Kidney (tissue), 14 donors: ENCODE results near the gene SENP8. TPM values are rescaled to one million over a fixed set of nuclear protein-coding genes. Genes with fewer than 3 reads are reported as not detected.

Experiments used
- DNase-seq, 5 donors: peaks; one replicate each; pipeline ENCODE4 v3.0.0-alpha.2; 2013 to 2020
- FAIRE-seq: peaks from 2 replicates; lab custom pipeline; 2012; peaks lifted over from hg19 to GRCh38; lab: Jason Lieb, UNC
- H3K27ac ChIP-seq, 2 donors: one replicate each; pipeline ENCODE4 v1.7.0; 2013; ENCODE audit warnings: low read depth in 2 of 2, low read length in 2 of 2, inconsistent platforms in 1 of 2
- H3K27me3 ChIP-seq: one replicate; pipeline ENCODE4 v1.7.1; 2013; ENCODE audit warnings: low read length, inconsistent platforms; ENCODE audit not compliant: control insufficient read depth, insufficient read depth
- H3K36me3 ChIP-seq, 3 donors: one replicate each; pipeline versions ENCODE4 v1.7.0 to v1.7.1; 2013; ENCODE audit warnings: low read length in 3 of 3, control low read depth in 1 of 3, inconsistent platforms in 1 of 3; ENCODE audit not compliant: insufficient read depth in 3 of 3, control insufficient read depth in 2 of 3
- H3K4me1 ChIP-seq, 3 donors: one replicate each; pipeline versions ENCODE4 v1.7.0 to v1.7.1; 2013; ENCODE audit warnings: low read length in 3 of 3, inconsistent platforms in 1 of 3, low read depth in 1 of 3; ENCODE audit not compliant: control insufficient read depth in 2 of 3, insufficient read depth in 2 of 3
- H3K4me3 ChIP-seq, 3 donors: one replicate each; pipeline versions ENCODE4 v1.7.0 to v1.8.1; 2013; ENCODE audit warnings: low read length in 3 of 3, control low read depth in 1 of 3, inconsistent platforms in 1 of 3
- H3K9ac ChIP-seq, 3 donors: one replicate each; pipeline versions ENCODE4 v1.7.0 to v1.7.1; 2013; ENCODE audit warnings: low read length in 3 of 3, control low read depth in 1 of 3, inconsistent platforms in 1 of 3
- H3K9me3 ChIP-seq, 3 donors: one replicate each; pipeline versions ENCODE4 v1.7.0 to v1.7.1; 2013; ENCODE audit warnings: low read length in 3 of 3, control low read depth in 1 of 3, inconsistent platforms in 1 of 3; ENCODE audit not compliant: control insufficient read depth in 2 of 3, insufficient read depth in 1 of 3
- intact Hi-C: fragments of 100-400 bp; cut with DNase I; formaldehyde crosslinking; loops from one replicate; pipeline ENCODE4 v1.11.1; 2022
- polyA plus RNA-seq: library from polyadenylated mRNA; stranded (reverse); fragments of 350-450 nt; fragmentation: Illumina TruSeq; extraction: RNeasy Lipid Tissue Mini Kit (QIAGEN cat#74804); gene quantifications from one replicate; pipeline ENCODE4 v1.2.3, GENCODE V29; 2014; ENCODE audit warnings: low read depth, low replicate concordance; ENCODE audit not compliant: insufficient read depth
- total RNA-seq: library from RNA; stranded (reverse); fragmentation: NEBNext Ultra II Directional; extraction: Animal tissue kit (Norgen Biotek cat#: 25700); gene quantifications from one replicate; pipeline ENCODE4 v1.2.1, GENCODE V29; 2021
- TF ChIP-seq, protein P1 (sequence below): IDR thresholded peaks from 3 replicates; pipeline ENCODE4 v1.5.1; 2012; ENCODE audit warnings: mild to moderate bottlenecking, moderate library complexity, borderline replicate concordance; ENCODE audit not compliant: insufficient read depth; ENCODE audit errors: extremely low read depth
- donor health status: control.
- donor health status: control.
- donor health status: control.
- donor health status: control.
- donor health status: control.
- donor health status: DM: yes; HTN: yes; CAD: no.
- donor health status: Normal renal cell carcinoma (clear cell type).

Gene SENP8
- total and polyA plus RNA-seq, 2 donors from 2014 or later = 4.8 to 5.6 TPM

DNA sequence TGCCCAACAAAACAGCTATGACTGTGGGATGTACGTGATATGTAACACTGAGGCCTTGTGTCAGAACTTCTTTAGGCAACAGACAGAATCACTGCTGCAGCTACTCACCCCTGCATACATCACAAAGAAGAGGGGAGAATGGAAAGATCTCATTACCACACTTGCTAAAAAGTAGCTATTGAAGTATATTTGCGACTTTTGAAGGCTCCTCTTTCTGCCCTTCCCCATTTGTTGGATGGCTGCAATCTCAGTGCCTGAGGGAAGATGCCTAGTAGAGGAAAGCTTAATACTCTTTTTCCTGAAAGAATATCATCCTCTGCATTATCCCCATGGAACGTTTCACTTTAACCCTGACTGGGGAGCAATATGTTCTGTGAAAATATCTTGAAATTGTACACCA, 21.9 kb downstream of the SENP8 start:
- no peak for DNase-seq
- peak overlapping the region in 1 of 2 donors; percentile 5 for H3K27ac ChIP-seq
- H3K4me3 ChIP-seq = no peak overlapping the region
- no peak for FAIRE-seq
- H3K27me3 ChIP-seq = no peaks in the 10 kb centered on the region
- no peak overlapping the region for H3K9ac ChIP-seq
- no peaks in the 10 kb centered on the region for H3K36me3 ChIP-seq
- no peaks in the 10 kb centered on the region for H3K9me3 ChIP-seq
- intact Hi-C loops = no loop called here
- H3K4me1 ChIP-seq = peaks cover 3 to 14% (median 10%) of the 10 kb centered on the region in 3 donors
- TF ChIP-seq, protein P1, sequence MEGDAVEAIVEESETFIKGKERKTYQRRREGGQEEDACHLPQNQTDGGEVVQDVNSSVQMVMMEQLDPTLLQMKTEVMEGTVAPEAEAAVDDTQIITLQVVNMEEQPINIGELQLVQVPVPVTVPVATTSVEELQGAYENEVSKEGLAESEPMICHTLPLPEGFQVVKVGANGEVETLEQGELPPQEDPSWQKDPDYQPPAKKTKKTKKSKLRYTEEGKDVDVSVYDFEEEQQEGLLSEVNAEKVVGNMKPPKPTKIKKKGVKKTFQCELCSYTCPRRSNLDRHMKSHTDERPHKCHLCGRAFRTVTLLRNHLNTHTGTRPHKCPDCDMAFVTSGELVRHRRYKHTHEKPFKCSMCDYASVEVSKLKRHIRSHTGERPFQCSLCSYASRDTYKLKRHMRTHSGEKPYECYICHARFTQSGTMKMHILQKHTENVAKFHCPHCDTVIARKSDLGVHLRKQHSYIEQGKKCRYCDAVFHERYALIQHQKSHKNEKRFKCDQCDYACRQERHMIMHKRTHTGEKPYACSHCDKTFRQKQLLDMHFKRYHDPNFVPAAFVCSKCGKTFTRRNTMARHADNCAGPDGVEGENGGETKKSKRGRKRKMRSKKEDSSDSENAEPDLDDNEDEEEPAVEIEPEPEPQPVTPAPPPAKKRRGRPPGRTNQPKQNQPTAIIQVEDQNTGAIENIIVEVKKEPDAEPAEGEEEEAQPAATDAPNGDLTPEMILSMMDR = no peak

DNA sequence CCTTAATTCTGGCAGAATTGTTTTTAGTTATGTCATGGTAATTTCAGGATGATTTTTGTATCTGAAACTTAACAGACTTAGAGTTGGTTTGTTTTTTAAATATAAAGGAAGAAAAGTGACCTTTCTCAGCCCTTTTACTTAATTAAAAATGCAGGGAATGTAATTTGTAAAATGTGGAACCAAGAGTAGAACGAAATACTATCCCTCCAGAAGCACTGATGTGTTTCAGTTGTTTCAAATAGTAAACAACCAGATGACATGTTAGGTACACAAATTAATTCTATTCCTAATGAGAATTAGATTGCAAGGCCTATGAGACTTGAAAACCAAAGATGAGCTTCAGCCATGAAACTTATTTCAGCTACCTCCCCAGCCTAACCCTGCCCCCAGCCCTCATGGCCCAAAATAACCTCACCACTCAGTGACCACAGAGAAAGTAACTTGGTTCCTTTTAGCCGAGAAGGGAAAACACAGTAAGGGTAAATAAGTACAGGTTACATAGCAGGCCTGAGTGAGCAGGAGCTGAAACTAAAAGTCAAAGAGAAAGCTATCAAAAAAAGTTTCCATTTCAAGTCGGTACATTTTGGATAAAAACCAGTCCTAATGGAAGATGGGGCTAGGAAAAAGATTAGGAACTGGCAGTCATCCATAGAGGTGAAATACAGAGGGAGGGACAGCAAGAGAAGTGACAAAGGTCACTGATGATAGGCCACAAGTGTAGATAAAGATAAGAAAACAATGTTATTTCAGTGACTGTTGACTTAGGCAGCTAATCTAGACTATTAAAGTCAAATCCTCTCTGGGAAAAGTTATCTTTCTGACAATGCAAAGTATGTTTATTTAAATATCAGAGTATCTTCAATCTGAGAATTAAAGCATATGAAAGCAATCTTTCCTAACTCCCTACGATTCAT, 23.2 kb downstream of the SENP8 start:
- Histone ChIP-seq H3K9me3 (no peaks in the 10 kb centered on the region), H3K36me3 (no peaks in the 10 kb centered on the region), H3K27me3 (no peaks in the 10 kb centered on the region), H3K9ac (no peak overlapping the region), H3K4me1 (peaks cover 3 to 12% (median 8%) of the 10 kb centered on the region in 3 donors), H3K4me3 (no peak overlapping the region), H3K27ac (peak overlapping the region; percentile 58 to 82)
- intact Hi-C loops = no loop called here
- TF ChIP-seq, protein P1 = no peak
- DNase-seq (no peak), FAIRE-seq (no peak)

DNA sequence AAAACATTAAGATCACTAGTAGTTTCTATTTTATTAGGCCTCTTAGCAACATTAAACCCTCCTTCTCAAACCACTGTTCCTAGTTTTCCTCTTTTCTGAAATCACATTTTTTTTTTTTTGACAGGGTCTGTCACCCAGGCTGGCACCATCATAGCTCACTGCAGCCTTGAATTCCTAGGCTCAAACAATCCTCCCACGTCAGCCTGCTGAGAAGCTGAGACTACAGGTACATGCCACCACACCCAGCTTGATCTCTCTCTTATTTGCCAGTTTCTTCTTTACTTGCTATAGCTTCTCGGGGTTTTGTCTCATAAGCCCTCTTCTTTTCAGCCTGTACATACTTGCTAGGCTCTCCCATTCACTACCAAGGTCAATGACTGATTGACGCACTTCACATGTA, 28.0 kb downstream of the SENP8 start:
- H3K9ac ChIP-seq = no peak overlapping the region
- H3K4me3 ChIP-seq = no peak overlapping the region
- intact Hi-C loops = no loop called here
- H3K27ac ChIP-seq = no peak overlapping the region
- H3K36me3 ChIP-seq = no peaks in the 10 kb centered on the region
- FAIRE-seq (no peak), DNase-seq (no peak)
- peaks cover 2 to 7% (median 4%) of the 10 kb centered on the region in 3 donors for H3K4me1 ChIP-seq
- H3K9me3 ChIP-seq = no peaks in the 10 kb centered on the region
- no peaks in the 10 kb centered on the region for H3K27me3 ChIP-seq
- TF ChIP-seq, protein P1 = no peak
